ENCODE measurements around the gene VIL1. TPM values are rescaled to one million over a fixed set of nuclear protein-coding genes. Genes with fewer than 3 reads are reported as not detected.

The VIL1 gene
- total RNA-seq, 2 donors from 2014 or later = 15.3 to 15.8 TPM

DNA sequence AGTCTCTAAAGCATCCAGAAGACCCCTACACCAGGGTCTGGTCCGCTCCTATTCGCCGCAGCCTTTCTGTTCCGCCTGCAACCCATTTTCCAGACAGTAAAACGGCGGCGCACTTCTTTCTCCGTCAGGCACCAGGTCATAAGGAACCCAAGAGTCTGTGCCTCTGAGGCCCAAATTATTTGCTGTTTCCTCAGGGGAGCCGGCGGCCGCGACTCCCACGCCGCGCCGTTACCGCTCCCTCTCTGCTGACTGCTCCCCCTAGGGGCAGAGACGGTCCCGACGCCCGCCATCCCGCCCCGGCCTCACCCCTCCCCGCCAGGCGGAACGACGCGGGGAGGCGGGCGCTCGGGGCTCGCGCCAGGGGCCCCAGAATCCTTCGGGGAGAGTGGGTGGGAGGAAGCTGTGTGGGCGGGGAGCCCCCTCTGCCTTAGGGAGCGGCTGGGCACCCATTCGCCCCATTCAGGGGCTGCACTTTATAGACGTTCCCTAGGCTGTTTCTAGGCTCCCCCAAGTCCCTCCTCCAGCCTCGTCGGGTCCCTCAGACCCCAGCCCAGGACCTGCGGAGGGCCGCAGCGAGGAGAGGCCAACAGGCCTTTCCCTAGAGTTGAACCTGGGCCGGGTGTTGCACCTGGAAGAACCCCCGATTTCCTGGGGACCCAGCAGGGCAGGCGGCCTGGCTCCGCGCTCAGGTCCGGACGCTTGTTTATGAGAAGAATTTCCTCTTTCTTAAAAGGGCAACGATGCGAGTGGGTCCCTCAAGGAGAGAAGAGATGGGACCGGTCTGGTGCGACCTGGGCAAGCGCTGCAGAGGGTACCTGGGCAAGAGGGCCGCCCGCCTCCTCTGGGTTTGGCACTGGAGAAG lies 22.9 kb upstream of the VIL1 start:
- ATAC-seq (peak; percentile 72), DNase-seq (peak; percentile 93 to 96 (median 94))
- peak overlapping the region in 1 of 2 donors; percentile 19 for H3K4me3 ChIP-seq
- H3K9me3 ChIP-seq = no peaks in the 10 kb centered on the region
- intact Hi-C loops (cut with DNase I) = no loop called here
- 1 to 6% methylated on average over 25 to 57 of the region's 57 CpGs for WGBS, 2 donors
- peak in 2 of 3 donors; percentile 66 to 72 for TF ChIP-seq POLR2A (IDR thresholded peaks at IDR 0.05)
- TF ChIP-seq CTCF (IDR thresholded peaks at IDR 0.05) = peak; percentile 88 to 99 (median 96)
- H3K36me3 ChIP-seq (replicated peaks in 1 of 2; ENCODE audit: insufficient read depth in 1 of 2, low read depth in 2 of 2) = no peaks in the 10 kb centered on the region
- H3K4me1 ChIP-seq = peaks cover 38% of the 10 kb centered on the region
- H3K27ac ChIP-seq = peak overlapping the region; percentile 95 to 100 (median 98)
- no peaks in the 10 kb centered on the region for H3K27me3 ChIP-seq

- H3K4me1 ChIP-seq = peaks cover 46% of the 10 kb centered on the region
- ATAC-seq = no peak
These were observed 22.0 kb upstream of the VIL1 start for GRCh38 chr2:218396688-218397462.

GRCh38 chr2:218397463-218397819 lies 21.5 kb upstream of the VIL1 start:
- TF ChIP-seq CTCF (IDR thresholded peaks at IDR 0.05) = no peak
- no peak for TF ChIP-seq POLR2A (IDR thresholded peaks at IDR 0.05)
- peaks cover 52% of the 10 kb centered on the region for H3K4me1 ChIP-seq
- no peak for DNase-seq
- no peaks in the 10 kb centered on the region for H3K9me3 ChIP-seq
- WGBS, 2 donors = 1 to 5% methylated on average over 11 to 12 of the region's 12 CpGs
- no peak overlapping the region for H3K4me3 ChIP-seq
- H3K27me3 ChIP-seq = no peaks in the 10 kb centered on the region
- intact Hi-C loops (cut with DNase I) = no loop called here
- peaks cover 0 to 6% of the 10 kb centered on the region in 2 donors for H3K36me3 ChIP-seq (replicated peaks in 1 of 2; ENCODE audit: insufficient read depth in 1 of 2, low read depth in 2 of 2)
- peak overlapping the region; percentile 95 to 100 (median 98) for H3K27ac ChIP-seq
- no peak for ATAC-seq

More at GRCh38 chr2:218396688-218397462, 22.0 kb upstream of the VIL1 start:
- H3K36me3 ChIP-seq (replicated peaks in 1 of 2; ENCODE audit: insufficient read depth in 1 of 2, low read depth in 2 of 2) = no peaks in the 10 kb centered on the region
- intact Hi-C loops (cut with DNase I) = no loop called here
- TF ChIP-seq CTCF (IDR thresholded peaks at IDR 0.05) = no peak
- no peak for TF ChIP-seq POLR2A (IDR thresholded peaks at IDR 0.05)
- no peaks in the 10 kb centered on the region for H3K9me3 ChIP-seq
- H3K27ac ChIP-seq = peak overlapping the region; percentile 95 to 100 (median 98)
- no peaks in the 10 kb centered on the region for H3K27me3 ChIP-seq
- WGBS, 2 donors = 0% methylated on average over 21 to 25 of the region's 27 CpGs
- DNase-seq = peak; percentile 75 to 88 (median 85)
- peak overlapping the region in 1 of 2 donors; percentile 19 for H3K4me3 ChIP-seq

DNA sequence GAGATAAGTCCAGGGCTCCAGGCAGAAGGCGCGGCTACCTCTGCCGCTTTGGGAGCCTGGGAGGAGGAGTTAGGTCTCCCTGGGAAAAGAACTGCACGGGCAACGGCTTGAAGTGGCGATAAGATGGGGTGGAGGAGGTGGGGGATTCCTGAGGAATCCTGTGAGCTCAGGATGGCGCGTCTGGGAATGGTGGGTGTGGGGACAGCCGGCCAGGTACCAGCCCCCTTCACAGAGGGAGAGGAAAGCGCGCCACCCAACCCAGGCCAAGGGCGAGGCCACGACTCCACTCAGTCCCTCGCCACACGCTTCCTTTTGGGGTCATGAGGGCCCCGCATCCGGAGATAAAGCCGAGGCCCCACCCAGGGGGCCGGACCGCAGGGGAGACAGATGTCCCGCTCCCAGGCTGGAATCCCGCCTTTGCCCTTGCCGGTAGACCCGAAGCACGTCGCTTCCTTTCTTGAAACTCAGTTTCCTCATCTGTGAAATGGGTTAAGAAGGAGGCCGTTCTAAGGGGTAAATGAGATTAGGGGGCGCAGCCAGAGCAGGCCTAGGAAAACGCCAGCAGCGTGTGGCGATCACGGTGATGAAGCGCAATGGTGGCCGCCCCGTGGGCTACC lies 21.0 kb upstream of the VIL1 start:
- Histone ChIP-seq H3K27ac (peak overlapping the region; percentile 95 to 100 (median 98)), H3K4me3 (no peak overlapping the region), H3K4me1 (peaks cover 57% of the 10 kb centered on the region), H3K9me3 (no peaks in the 10 kb centered on the region), H3K36me3 (replicated peaks in 1 of 2; ENCODE audit: insufficient read depth in 1 of 2, low read depth in 2 of 2) (peaks cover 0 to 9% of the 10 kb centered on the region in 2 donors), H3K27me3 (no peaks in the 10 kb centered on the region)
- intact Hi-C loops (cut with DNase I) = no loop called here
- DNase-seq (peak; percentile 80 to 88 (median 82)), ATAC-seq (peak; percentile 16)
- 0 to 1% methylated on average over 8 to 35 of the region's 35 CpGs for WGBS, 2 donors
- peak; percentile 28 to 67 (median 66) for TF ChIP-seq POLR2A (IDR thresholded peaks at IDR 0.05)
- no peak for TF ChIP-seq CTCF (IDR thresholded peaks at IDR 0.05)
